ENCODE measurements around the gene GPR176. TPM values are rescaled to one million over a fixed set of nuclear protein-coding genes. Genes with fewer than 3 reads are reported as not detected.

Gene GPR176
- total RNA-seq, 4 donors from 2014 or later: 2.4 to 18.6 (median 9.1) TPM

DNA sequence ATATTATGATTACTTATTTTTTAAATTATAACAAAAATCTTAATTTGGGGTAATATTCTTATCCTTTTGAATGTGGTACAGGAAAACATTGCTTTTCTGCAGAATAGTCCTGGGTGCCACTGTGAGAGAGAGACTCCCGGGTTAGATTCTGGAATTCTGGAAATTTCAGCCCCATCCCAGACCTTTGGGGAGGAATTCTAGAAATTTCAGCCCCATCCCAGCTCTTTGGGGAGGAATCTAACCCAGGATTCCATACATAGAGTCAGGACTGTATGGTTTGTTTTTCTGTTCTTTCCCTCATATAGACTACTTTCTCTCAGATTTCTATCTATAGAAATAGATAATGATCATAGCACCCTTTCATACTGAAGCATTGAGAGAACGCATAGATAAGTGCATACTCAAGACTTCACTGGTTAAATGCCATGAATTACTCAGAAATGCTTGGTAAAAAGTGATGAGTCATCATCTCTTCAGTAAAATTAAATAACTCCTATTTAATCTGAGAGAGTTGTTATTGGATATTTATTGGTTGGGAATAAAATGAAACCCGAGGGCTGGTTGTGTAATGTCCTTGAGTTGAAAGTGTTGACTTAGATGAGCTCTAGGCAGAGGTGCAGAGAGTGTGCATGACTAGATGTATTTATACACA lies 22.2 kb upstream of the GPR176 start:
- TF ChIP-seq, protein P1, sequence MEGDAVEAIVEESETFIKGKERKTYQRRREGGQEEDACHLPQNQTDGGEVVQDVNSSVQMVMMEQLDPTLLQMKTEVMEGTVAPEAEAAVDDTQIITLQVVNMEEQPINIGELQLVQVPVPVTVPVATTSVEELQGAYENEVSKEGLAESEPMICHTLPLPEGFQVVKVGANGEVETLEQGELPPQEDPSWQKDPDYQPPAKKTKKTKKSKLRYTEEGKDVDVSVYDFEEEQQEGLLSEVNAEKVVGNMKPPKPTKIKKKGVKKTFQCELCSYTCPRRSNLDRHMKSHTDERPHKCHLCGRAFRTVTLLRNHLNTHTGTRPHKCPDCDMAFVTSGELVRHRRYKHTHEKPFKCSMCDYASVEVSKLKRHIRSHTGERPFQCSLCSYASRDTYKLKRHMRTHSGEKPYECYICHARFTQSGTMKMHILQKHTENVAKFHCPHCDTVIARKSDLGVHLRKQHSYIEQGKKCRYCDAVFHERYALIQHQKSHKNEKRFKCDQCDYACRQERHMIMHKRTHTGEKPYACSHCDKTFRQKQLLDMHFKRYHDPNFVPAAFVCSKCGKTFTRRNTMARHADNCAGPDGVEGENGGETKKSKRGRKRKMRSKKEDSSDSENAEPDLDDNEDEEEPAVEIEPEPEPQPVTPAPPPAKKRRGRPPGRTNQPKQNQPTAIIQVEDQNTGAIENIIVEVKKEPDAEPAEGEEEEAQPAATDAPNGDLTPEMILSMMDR (IDR thresholded peaks at IDR 0.05): no peak
- TF ChIP-seq POLR2A (IDR thresholded peaks at IDR 0.05) (no peak), EP300 (IDR thresholded peaks at IDR 0.05) (no peak)
- peaks cover 0 to 62% (median 0%) of the 10 kb centered on the region in 3 donors for H3K36me3 ChIP-seq
- H3K27me3 ChIP-seq: no peaks in the 10 kb centered on the region
- no peak overlapping the region for H3K4me3 ChIP-seq
- no peaks in the 10 kb centered on the region for H3K9me3 ChIP-seq
- 70% methylated on average over 3 of the region's 3 CpGs for WGBS, 2 donors
- H3K4me1 ChIP-seq: peaks cover 0 to 30% (median 11%) of the 10 kb centered on the region in 4 donors
- no peak overlapping the region for H3K27ac ChIP-seq
- DNase-seq (ENCODE audit: low spot score in 2 of 2): no peak

DNA sequence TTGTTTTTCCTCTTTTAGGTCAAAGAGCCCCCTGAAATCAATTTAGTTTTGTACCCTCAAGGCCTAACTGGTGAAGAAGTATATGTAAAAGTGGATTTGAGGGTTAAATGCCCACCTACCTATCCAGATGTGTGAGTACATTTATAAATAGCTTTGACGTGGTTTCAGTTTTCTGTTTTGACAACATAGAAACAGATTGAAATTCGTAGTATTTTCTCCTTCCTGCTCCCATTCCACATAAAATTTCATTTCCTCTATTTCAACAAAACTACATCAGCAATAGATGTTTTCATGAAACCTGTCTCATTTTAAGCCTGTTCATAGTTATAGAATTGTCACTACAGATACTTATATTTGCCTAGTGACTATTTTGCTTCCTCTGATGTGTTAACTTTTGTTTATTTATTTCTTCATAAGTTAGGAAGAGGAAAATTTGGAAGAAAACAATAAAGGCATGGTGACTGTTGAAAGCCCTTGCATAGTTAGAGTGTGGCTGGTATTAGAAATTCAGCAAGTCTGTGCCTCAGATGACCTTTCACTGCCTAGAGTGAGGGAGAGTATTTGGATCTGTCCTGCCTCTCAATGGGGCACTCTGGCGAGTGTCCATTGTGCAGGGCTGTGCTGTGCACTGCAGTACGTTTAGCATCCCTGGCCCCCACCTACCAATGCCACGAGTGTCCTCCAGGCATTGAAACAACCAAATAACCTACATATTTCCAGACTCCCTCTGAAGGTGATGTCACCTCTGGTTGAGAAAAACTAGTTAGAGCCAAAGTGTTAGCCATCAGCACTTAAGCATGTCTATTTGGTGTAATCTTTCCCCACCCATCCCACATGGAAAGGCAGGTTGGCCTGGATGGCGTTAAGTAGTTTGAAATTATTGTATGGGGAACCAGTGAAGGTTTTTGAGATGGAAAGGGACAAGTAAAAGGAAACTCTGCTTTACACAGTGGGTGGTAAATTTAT lies 19.7 kb upstream of the GPR176 start:
- Histone ChIP-seq H3K36me3 (peaks cover 0 to 38% (median 0%) of the 10 kb centered on the region in 3 donors), H3K4me1 (peaks cover 0 to 53% (median 18%) of the 10 kb centered on the region in 4 donors), H3K9me3 (no peaks in the 10 kb centered on the region), H3K4me3 (no peak overlapping the region), H3K27me3 (no peaks in the 10 kb centered on the region), H3K27ac (peak overlapping the region in 1 of 4 donors; percentile 0)
- no peak for DNase-seq (ENCODE audit: low spot score in 2 of 2)
- WGBS, 2 donors: 44 to 52% methylated on average over 6 of the region's 6 CpGs
- no peak for TF ChIP-seq POLR2A (IDR thresholded peaks at IDR 0.05)
- TF ChIP-seq, protein P1 (IDR thresholded peaks at IDR 0.05): no peak
- no peak for TF ChIP-seq EP300 (IDR thresholded peaks at IDR 0.05)

DNA sequence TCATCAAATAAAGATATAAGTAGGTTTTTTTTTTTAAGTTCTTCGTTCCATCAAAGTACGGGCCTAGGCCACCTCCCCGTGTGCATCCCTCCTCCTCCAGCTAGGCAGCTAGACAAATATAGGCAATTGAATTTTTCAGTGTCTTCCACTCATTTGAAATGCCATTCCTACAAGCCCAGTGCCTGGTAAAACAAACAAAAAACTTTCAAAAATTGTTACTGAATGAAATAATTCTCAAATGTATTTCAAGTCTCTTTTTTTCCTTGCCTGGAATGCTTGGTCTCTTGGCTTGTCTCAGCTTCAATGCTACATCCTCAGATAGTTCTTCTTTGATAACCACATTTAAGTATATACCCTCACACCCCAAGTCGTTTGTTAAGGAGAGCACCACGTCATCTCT lies 17.6 kb upstream of the GPR176 start:
- no peak for DNase-seq (ENCODE audit: low spot score in 2 of 2)
- TF ChIP-seq POLR2A (IDR thresholded peaks at IDR 0.05): no peak
- no peak for TF ChIP-seq EP300 (IDR thresholded peaks at IDR 0.05)
- TF ChIP-seq, protein P1 (IDR thresholded peaks at IDR 0.05): no peak
- H3K4me3 ChIP-seq: no peak overlapping the region
- no peak overlapping the region for H3K27ac ChIP-seq
- H3K9me3 ChIP-seq: no peaks in the 10 kb centered on the region
- 74 to 81% methylated on average over 5 of the region's 5 CpGs for WGBS, 2 donors
- peaks cover 0 to 17% (median 0%) of the 10 kb centered on the region in 3 donors for H3K36me3 ChIP-seq
- H3K4me1 ChIP-seq: peaks cover 0 to 59% (median 23%) of the 10 kb centered on the region in 4 donors
- H3K27me3 ChIP-seq: no peaks in the 10 kb centered on the region

DNA sequence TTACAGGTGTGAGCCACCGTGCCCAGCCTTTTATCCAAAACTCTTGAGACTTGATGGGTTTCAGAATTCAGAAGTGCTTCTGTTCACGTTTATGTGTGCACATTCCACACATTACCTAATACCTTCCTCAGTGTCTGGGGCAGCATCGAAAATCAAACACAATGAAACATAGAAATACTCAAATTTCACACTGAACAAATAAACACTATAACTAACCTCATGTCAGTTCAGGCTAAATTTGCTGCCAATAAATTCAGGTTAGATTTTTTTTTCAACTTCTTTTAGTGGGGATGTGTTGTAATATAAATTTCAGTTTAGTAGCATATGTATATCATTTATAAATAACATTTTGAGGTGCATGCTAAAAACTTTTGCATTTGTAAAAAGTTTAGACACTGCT lies 16.6 kb upstream of the GPR176 start:
- no peaks in the 10 kb centered on the region for H3K9me3 ChIP-seq
- DNase-seq (ENCODE audit: low spot score in 2 of 2): no peak
- no peak overlapping the region for H3K4me3 ChIP-seq
- peaks cover 0 to 55% (median 23%) of the 10 kb centered on the region in 4 donors for H3K4me1 ChIP-seq
- H3K36me3 ChIP-seq: peaks cover 0 to 12% (median 0%) of the 10 kb centered on the region in 3 donors
- H3K27ac ChIP-seq: no peak overlapping the region
- no peak for TF ChIP-seq POLR2A (IDR thresholded peaks at IDR 0.05)
- TF ChIP-seq, protein P1 (IDR thresholded peaks at IDR 0.05): no peak
- TF ChIP-seq EP300 (IDR thresholded peaks at IDR 0.05): no peak
- 73 to 79% methylated on average over 3 of the region's 3 CpGs for WGBS, 2 donors
- no peaks in the 10 kb centered on the region for H3K27me3 ChIP-seq

Measured in tibial nerve (tissue), 4 donors.